NB4 (cell line): ENCODE measurements around the gene ITGB4.

Source experiments
- CTCF ChIP-seq: IDR thresholded peaks from one replicate; pipeline ENCODE4 v1.5.1; 2012; ENCODE audit warnings: low read depth, low read length
- POLR2A ChIP-seq: IDR thresholded peaks from 2 replicates; pipeline ENCODE4 v1.6.1; 2011; ENCODE audit warnings: mild to moderate bottlenecking; ENCODE audit not compliant: insufficient read length; ENCODE audit errors: extremely low read depth

GRCh38 chr17:75731086-75731715, 9.9 kb downstream of the ITGB4 start:
- TF ChIP-seq POLR2A (no peak), CTCF (no peak)
